ENCODE data around the gene EHD1. TPM values are rescaled to one million over a fixed set of nuclear protein-coding genes. Genes with fewer than 3 reads are reported as not detected.
A peak's percentile ranks its signal among the peaks of the same experiment; 100 is the strongest.

Gene EHD1
- polyA plus RNA-seq, 4 donors: 31.3 to 94.0 (median 34.5) TPM

- H3K36me3 ChIP-seq (ENCODE audit: control insufficient read depth in 3 of 3, insufficient read depth in 2 of 3, low read depth in 1 of 3, low read length in 3 of 3): peaks cover 0 to 62% (median 9%) of the 10 kb centered on the region in 3 donors
- H3K4me3 ChIP-seq (ENCODE audit: low read depth in 1 of 3, low read length in 3 of 3): peak overlapping the region; percentile 61 to 89 (median 74)
- H3K27ac ChIP-seq (ENCODE audit: low read depth in 1 of 3, low read length in 2 of 3): peak overlapping the region; percentile 95 to 100 (median 98)
- DNase-seq (peak; percentile 94 to 97), FAIRE-seq (no peak)
- H3K9me3 ChIP-seq (ENCODE audit: control insufficient read depth in 2 of 2, insufficient read depth in 1 of 2, low read depth in 1 of 2, low read length in 1 of 2): no peaks in the 10 kb centered on the region
- no peaks in the 10 kb centered on the region for H3K27me3 ChIP-seq (ENCODE audit: control insufficient read depth in 3 of 3, insufficient read depth in 3 of 3, low read length in 3 of 3)
- 14 to 75% (median 34%) methylated on average over 25 of the region's 25 CpGs for WGBS, 3 donors
- peaks cover 0 to 39% (median 0%) of the 10 kb centered on the region in 3 donors for H3K4me1 ChIP-seq (ENCODE audit: control insufficient read depth in 3 of 3, insufficient read depth in 2 of 3, low read depth in 1 of 3, low read length in 2 of 3)
Observed at GRCh38 chr11:64891215-64891848, 12.9 kb upstream of the EHD1 start.

DNA sequence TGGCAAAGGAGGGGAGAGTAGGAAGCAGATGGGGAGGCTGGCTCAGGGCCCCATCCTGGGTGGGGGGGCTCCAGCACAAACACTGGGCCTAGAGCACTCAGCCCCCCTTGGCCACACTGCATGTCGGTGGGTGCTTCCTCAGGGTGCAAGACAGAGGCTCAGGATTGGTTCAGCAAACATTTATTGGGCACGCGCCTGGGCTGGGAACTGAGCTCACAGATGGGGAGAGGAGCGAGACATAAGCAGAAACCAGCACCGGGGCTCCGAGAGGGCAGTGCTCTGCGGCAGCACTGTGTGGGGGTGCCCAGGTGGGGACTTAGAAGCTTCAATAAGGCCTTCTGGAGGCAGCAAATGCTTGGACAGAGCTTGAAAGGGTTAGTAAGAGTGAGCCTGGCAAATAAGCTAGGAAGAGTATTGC, 12.1 kb upstream of the EHD1 start:
- peak; percentile 45 to 62 for DNase-seq
- Histone ChIP-seq H3K4me3 (ENCODE audit: low read depth in 1 of 3, low read length in 3 of 3) (peak overlapping the region; percentile 55 to 89 (median 74)), H3K36me3 (ENCODE audit: control insufficient read depth in 3 of 3, insufficient read depth in 2 of 3, low read depth in 1 of 3, low read length in 3 of 3) (peaks cover 0 to 54% (median 9%) of the 10 kb centered on the region in 3 donors), H3K27ac (ENCODE audit: low read depth in 1 of 3, low read length in 2 of 3) (peak overlapping the region; percentile 95 to 100 (median 98)), H3K27me3 (ENCODE audit: control insufficient read depth in 3 of 3, insufficient read depth in 3 of 3, low read length in 3 of 3) (no peaks in the 10 kb centered on the region), H3K4me1 (ENCODE audit: control insufficient read depth in 3 of 3, insufficient read depth in 2 of 3, low read depth in 1 of 3, low read length in 2 of 3) (peaks cover 0 to 46% (median 0%) of the 10 kb centered on the region in 3 donors), H3K9me3 (ENCODE audit: control insufficient read depth in 2 of 2, insufficient read depth in 1 of 2, low read depth in 1 of 2, low read length in 1 of 2) (no peaks in the 10 kb centered on the region)
- FAIRE-seq: no peak
- 22 to 59% (median 34%) methylated on average over 7 of the region's 7 CpGs for WGBS, 3 donors

DNA sequence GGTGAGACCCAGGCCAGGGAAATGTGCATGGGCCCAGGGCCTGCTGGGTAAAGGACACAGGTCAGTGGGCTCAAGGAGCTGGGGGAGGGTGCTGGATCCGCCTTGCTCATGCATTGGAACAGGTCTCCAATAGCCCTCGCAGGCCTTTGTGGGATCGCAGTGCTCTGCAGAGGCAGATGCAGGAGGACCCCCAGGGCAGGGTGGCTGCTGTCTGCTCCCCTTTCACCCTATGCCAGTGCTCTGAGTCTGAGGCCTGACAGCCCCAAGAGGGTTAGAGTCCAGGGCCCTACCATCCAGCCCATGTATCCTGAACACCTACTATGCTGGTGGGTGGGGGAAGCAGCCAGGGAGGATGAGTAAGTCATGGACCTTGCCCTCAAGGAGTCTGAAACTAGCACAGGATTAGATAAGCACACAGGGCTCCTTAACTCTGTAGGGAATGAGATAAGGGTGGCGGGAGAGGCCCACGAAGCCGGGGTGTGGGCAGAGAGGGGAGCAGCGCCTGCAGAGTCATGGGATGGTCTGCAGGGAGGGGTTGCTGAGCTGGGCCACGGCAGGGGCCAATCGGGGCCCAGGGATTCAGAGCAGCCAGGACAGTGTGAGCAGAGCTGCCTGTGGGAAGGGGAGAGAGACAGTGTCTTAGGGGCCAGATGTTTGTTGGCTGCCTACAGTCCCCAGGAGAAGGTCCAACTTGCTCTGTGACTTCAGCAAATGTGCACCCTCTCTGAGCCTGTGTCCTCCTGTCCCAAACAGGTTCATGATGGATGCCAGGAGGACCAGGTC, 10.5 kb upstream of the EHD1 start:
- H3K27ac ChIP-seq (ENCODE audit: low read depth in 1 of 3, low read length in 2 of 3): peak overlapping the region; percentile 95 to 100 (median 98)
- FAIRE-seq (no peak), DNase-seq (peak; percentile 97 to 98)
- H3K4me3 ChIP-seq (ENCODE audit: low read depth in 1 of 3, low read length in 3 of 3): peak overlapping the region in 2 of 3 donors; percentile 74 to 89
- H3K27me3 ChIP-seq (ENCODE audit: control insufficient read depth in 3 of 3, insufficient read depth in 3 of 3, low read length in 3 of 3): no peaks in the 10 kb centered on the region
- H3K4me1 ChIP-seq (ENCODE audit: control insufficient read depth in 3 of 3, insufficient read depth in 2 of 3, low read depth in 1 of 3, low read length in 2 of 3): peaks cover 0 to 46% (median 4%) of the 10 kb centered on the region in 3 donors
- peaks cover 0 to 41% (median 9%) of the 10 kb centered on the region in 3 donors for H3K36me3 ChIP-seq (ENCODE audit: control insufficient read depth in 3 of 3, insufficient read depth in 2 of 3, low read depth in 1 of 3, low read length in 3 of 3)
- no peaks in the 10 kb centered on the region for H3K9me3 ChIP-seq (ENCODE audit: control insufficient read depth in 2 of 2, insufficient read depth in 1 of 2, low read depth in 1 of 2, low read length in 1 of 2)
- WGBS, 3 donors: 23 to 57% (median 29%) methylated on average over 9 of the region's 9 CpGs

GRCh38 chr11:64888406-64888728, 9.9 kb upstream of the EHD1 start:
- no peak for FAIRE-seq
- no peak for DNase-seq
- H3K9me3 ChIP-seq (ENCODE audit: control insufficient read depth in 2 of 2, insufficient read depth in 1 of 2, low read depth in 1 of 2, low read length in 1 of 2): no peaks in the 10 kb centered on the region
- H3K27me3 ChIP-seq (ENCODE audit: control insufficient read depth in 3 of 3, insufficient read depth in 3 of 3, low read length in 3 of 3): no peaks in the 10 kb centered on the region
- peak overlapping the region; percentile 68 to 98 (median 95) for H3K27ac ChIP-seq (ENCODE audit: low read depth in 1 of 3, low read length in 2 of 3)
- H3K36me3 ChIP-seq (ENCODE audit: control insufficient read depth in 3 of 3, insufficient read depth in 2 of 3, low read depth in 1 of 3, low read length in 3 of 3): peaks cover 0 to 41% (median 9%) of the 10 kb centered on the region in 3 donors
- 10 to 54% (median 28%) methylated on average over 6 to 8 of the region's 8 CpGs for WGBS, 3 donors
- peaks cover 0 to 43% (median 4%) of the 10 kb centered on the region in 3 donors for H3K4me1 ChIP-seq (ENCODE audit: control insufficient read depth in 3 of 3, insufficient read depth in 2 of 3, low read depth in 1 of 3, low read length in 2 of 3)
- H3K4me3 ChIP-seq (ENCODE audit: low read depth in 1 of 3, low read length in 3 of 3): peak overlapping the region in 2 of 3 donors; percentile 0 to 26

DNA sequence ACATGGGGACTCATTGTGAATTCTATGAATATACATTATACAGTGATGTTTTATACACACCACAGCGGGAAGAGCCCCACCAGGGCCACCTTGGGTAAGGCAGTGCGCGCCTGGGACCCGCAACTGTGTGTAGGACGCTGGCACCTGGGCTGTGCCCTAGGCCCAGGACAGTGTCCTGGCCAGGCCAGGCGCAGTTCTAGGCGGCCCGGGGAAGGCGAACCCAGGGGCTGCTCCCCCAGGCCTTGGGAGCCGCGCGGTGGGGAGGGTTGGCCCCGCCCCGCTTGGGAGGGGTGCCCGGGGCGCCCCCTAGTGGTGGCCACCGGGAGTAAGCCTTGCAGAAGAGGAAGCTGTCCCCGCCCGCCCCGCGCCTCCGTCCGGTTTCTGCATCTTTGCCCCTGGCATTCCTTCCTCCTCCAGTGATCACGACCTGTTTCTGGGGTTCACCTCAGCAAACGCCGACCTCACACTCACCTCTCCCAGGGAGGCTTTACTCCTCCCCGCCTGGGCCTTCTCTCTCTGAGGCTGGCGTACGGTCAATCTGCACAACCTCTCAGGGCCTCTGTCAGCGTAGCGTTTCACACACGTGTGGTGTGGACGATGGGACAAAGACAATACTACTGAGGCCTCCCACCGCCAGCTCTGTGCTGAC, 9.5 kb upstream of the EHD1 start:
- peak overlapping the region in 2 of 3 donors; percentile 0 to 26 for H3K4me3 ChIP-seq (ENCODE audit: low read depth in 1 of 3, low read length in 3 of 3)
- H3K27ac ChIP-seq (ENCODE audit: low read depth in 1 of 3, low read length in 2 of 3): peak overlapping the region; percentile 68 to 98 (median 95)
- FAIRE-seq (no peak), DNase-seq (peak; percentile 92 to 95)
- H3K9me3 ChIP-seq (ENCODE audit: control insufficient read depth in 2 of 2, insufficient read depth in 1 of 2, low read depth in 1 of 2, low read length in 1 of 2): no peaks in the 10 kb centered on the region
- peaks cover 0 to 37% (median 9%) of the 10 kb centered on the region in 3 donors for H3K36me3 ChIP-seq (ENCODE audit: control insufficient read depth in 3 of 3, insufficient read depth in 2 of 3, low read depth in 1 of 3, low read length in 3 of 3)
- H3K4me1 ChIP-seq (ENCODE audit: control insufficient read depth in 3 of 3, insufficient read depth in 2 of 3, low read depth in 1 of 3, low read length in 2 of 3): peaks cover 0 to 43% (median 4%) of the 10 kb centered on the region in 3 donors
- H3K27me3 ChIP-seq (ENCODE audit: control insufficient read depth in 3 of 3, insufficient read depth in 3 of 3, low read length in 3 of 3): no peaks in the 10 kb centered on the region
- 4 to 10% (median 7%) methylated on average over 26 to 34 of the region's 34 CpGs for WGBS, 3 donors

- Histone ChIP-seq H3K36me3 (ENCODE audit: control insufficient read depth in 3 of 3, insufficient read depth in 2 of 3, low read depth in 1 of 3, low read length in 3 of 3) (peaks cover 0 to 31% (median 9%) of the 10 kb centered on the region in 3 donors), H3K4me3 (ENCODE audit: low read depth in 1 of 3, low read length in 3 of 3) (peak overlapping the region in 1 of 3 donors; percentile 16), H3K9me3 (ENCODE audit: control insufficient read depth in 2 of 2, insufficient read depth in 1 of 2, low read depth in 1 of 2, low read length in 1 of 2) (no peaks in the 10 kb centered on the region), H3K27ac (ENCODE audit: low read depth in 1 of 3, low read length in 2 of 3) (peak overlapping the region; percentile 68 to 98 (median 95)), H3K27me3 (ENCODE audit: control insufficient read depth in 3 of 3, insufficient read depth in 3 of 3, low read length in 3 of 3) (no peaks in the 10 kb centered on the region), H3K4me1 (ENCODE audit: control insufficient read depth in 3 of 3, insufficient read depth in 2 of 3, low read depth in 1 of 3, low read length in 2 of 3) (peaks cover 0 to 43% (median 4%) of the 10 kb centered on the region in 3 donors)
- 26 to 57% (median 40%) methylated on average over 8 of the region's 8 CpGs for WGBS, 3 donors
- DNase-seq (peak in 1 of 2 donors; percentile 57), FAIRE-seq (no peak)
Observed at GRCh38 chr11:64887234-64887756, 8.9 kb upstream of the EHD1 start.

DNA sequence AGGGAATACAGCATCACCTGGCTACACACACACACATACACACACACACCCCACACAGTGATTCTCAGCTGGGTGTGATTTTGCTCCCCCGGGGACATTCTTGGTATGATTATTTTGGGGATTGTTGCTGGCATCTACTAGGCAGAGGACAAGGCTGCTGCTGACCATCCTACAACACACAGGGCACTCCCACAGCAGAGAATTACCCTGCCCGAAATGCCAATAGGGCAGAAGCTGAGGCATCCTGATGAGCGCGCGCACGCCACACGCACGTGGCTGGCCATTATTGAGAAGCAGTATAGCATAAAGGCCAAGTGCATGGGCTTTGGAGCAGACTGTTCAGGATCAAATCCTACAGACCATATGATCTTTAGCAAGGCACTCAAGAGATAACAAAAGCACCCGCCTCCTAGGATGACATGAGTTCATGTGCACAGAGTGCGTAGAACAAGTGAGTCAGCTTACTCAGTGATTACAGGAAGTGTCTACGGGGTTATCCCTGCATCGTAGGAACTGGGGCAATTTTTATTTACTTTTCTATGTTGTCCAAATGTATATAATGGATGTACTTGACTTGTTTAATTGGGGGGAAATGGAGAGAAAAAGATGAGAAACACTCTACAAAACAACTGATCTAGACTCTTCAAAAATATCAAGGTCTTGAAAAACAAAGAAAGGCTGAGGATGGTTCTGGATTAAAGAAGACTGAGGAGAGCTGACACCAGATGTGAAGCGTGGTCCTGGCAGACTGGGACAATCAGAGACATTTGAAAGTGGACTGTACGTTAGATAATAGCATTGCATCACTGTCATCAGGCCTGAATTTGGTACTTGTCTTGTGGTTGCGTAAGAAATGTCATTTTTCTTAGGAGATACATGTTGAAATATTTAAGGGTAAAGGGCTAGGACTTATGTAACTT, 7.2 kb upstream of the EHD1 start:
- H3K36me3 ChIP-seq (ENCODE audit: control insufficient read depth in 3 of 3, insufficient read depth in 2 of 3, low read depth in 1 of 3, low read length in 3 of 3): peaks cover 0 to 15% (median 2%) of the 10 kb centered on the region in 3 donors
- DNase-seq: peak; percentile 89 to 95
- no peak for FAIRE-seq
- 25 to 57% (median 34%) methylated on average over 15 of the region's 15 CpGs for WGBS, 3 donors
- H3K27ac ChIP-seq (ENCODE audit: low read depth in 1 of 3, low read length in 2 of 3): peak overlapping the region; percentile 72 to 90 (median 84)
- H3K9me3 ChIP-seq (ENCODE audit: control insufficient read depth in 2 of 2, insufficient read depth in 1 of 2, low read depth in 1 of 2, low read length in 1 of 2): no peaks in the 10 kb centered on the region
- no peak overlapping the region for H3K4me3 ChIP-seq (ENCODE audit: low read depth in 1 of 3, low read length in 3 of 3)
- H3K27me3 ChIP-seq (ENCODE audit: control insufficient read depth in 3 of 3, insufficient read depth in 3 of 3, low read length in 3 of 3): no peaks in the 10 kb centered on the region
- H3K4me1 ChIP-seq (ENCODE audit: control insufficient read depth in 3 of 3, insufficient read depth in 2 of 3, low read depth in 1 of 3, low read length in 2 of 3): peaks cover 3 to 47% (median 4%) of the 10 kb centered on the region in 3 donors
